ENCODE measurements around the gene MGST1.
"Not testable (repeated sequence)": the region's sequence is repeated elsewhere in the genome, so short reads cannot be mapped to it uniquely, and the experiment has no call there.

MGST1 gene

GRCh38 chr12:16358878-16359277, 11.4 kb downstream of the MGST1 start:
- no peak for FAIRE-seq

GRCh38 chr12:16359512-16360491, 12.4 kb downstream of the MGST1 start:
- FAIRE-seq: no peak

- no peak for FAIRE-seq
Measured at GRCh38 chr12:16361142-16361783, 13.8 kb downstream of the MGST1 start.

- no peak for FAIRE-seq
Measured at GRCh38 chr12:16362550-16362949, 15.1 kb downstream of the MGST1 start.

- no peak for FAIRE-seq
Measured at GRCh38 chr12:16369156-16369555, 21.7 kb downstream of the MGST1 start.

- no peak for FAIRE-seq
Measured at GRCh38 chr12:16370096-16370495, 22.7 kb downstream of the MGST1 start.

- FAIRE-seq: not testable (repeated sequence)
Measured at GRCh38 chr12:16382652-16383312, 35.3 kb downstream of the MGST1 start.

- FAIRE-seq: no peak
Measured at GRCh38 chr12:16384732-16385131, 37.3 kb downstream of the MGST1 start.

GRCh38 chr12:16385782-16386646, 38.6 kb downstream of the MGST1 start:
- FAIRE-seq: no peak

- FAIRE-seq: no peak
Measured at GRCh38 chr12:16387919-16388318, 40.5 kb downstream of the MGST1 start.

- FAIRE-seq: no peak
Measured at GRCh38 chr12:16389594-16389993, 42.1 kb downstream of the MGST1 start.

- FAIRE-seq: no peak
Measured at GRCh38 chr12:16392846-16393535, 45.5 kb downstream of the MGST1 start.

GRCh38 chr12:16399101-16399500, 51.7 kb downstream of the MGST1 start:
- FAIRE-seq: no peak

- FAIRE-seq: not testable (repeated sequence)
Measured at GRCh38 chr12:16401835-16402234, 54.4 kb downstream of the MGST1 start.

- no peak for FAIRE-seq
Measured at GRCh38 chr12:16407346-16407745, 59.9 kb downstream of the MGST1 start.
